Astrocyte (in vitro differentiated cells and primary cell): ENCODE results near the gene INSC. TPM values are rescaled to one million over a fixed set of nuclear protein-coding genes. Genes with fewer than 3 reads are reported as not detected.

ENCODE experiments used
- DNase-seq: peaks from one replicate; pipeline ENCODE4 v3.0.0-alpha.2; 2010; ENCODE audit warnings: low read depth
- FAIRE-seq: peaks from 2 replicates; lab custom pipeline; 2011; peaks lifted over from hg19 to GRCh38; lab: Jason Lieb, UNC
- H2AFZ ChIP-seq: 2 replicates; pipeline ENCODE4 v1.6.0; 2012; ENCODE audit warnings: low read depth, low read length, inconsistent platforms
- H3K27ac ChIP-seq: 2 replicates; pipeline ENCODE4 v1.5.1; 2011; ENCODE audit warnings: low read depth, low read length, inconsistent platforms
- H3K27me3 ChIP-seq: 2 replicates; pipeline ENCODE4 v1.6.0; 2011; ENCODE audit warnings: low read length, inconsistent platforms; ENCODE audit not compliant: insufficient read depth
- H3K36me3 ChIP-seq: 2 replicates; pipeline ENCODE4 v1.5.1; 2011; ENCODE audit warnings: low read length, inconsistent platforms; ENCODE audit not compliant: insufficient read depth
- H3K4me1 ChIP-seq: 2 replicates; pipeline ENCODE4 v1.5.1; 2011; ENCODE audit warnings: low read length, inconsistent platforms; ENCODE audit not compliant: insufficient read depth
- H3K4me2 ChIP-seq: 2 replicates; pipeline ENCODE4 v1.6.0; 2012; ENCODE audit warnings: low read length, inconsistent platforms
- H3K4me3 ChIP-seq: 2 replicates; pipeline ENCODE4 v1.5.1; 2011; ENCODE audit warnings: low read depth, mild to moderate bottlenecking, low read length, inconsistent platforms; ENCODE audit not compliant: insufficient read depth
- H3K79me2 ChIP-seq: 2 replicates; pipeline ENCODE4 v1.6.0; 2012; ENCODE audit warnings: mild to moderate bottlenecking, low read length, inconsistent platforms; ENCODE audit not compliant: insufficient read depth
- H3K9ac ChIP-seq: 2 replicates; pipeline ENCODE4 v1.6.0; 2012; ENCODE audit warnings: mild to moderate bottlenecking, low read length, inconsistent platforms
- H3K9me3 ChIP-seq: 2 replicates; pipeline ENCODE4 v1.5.1; 2012; ENCODE audit warnings: low read depth, mild to moderate bottlenecking, low read length, inconsistent platforms; ENCODE audit not compliant: insufficient read depth
- H4K20me1 ChIP-seq: 2 replicates; pipeline ENCODE4 v1.6.0; 2012; ENCODE audit warnings: low read length, inconsistent platforms; ENCODE audit not compliant: insufficient read depth
- H3K27ac Mint-ChIP-seq: one replicate; pipeline ENCODE4 v1.8.0; 2021; ENCODE audit warnings: mild to moderate bottlenecking, mixed read lengths; ENCODE audit not compliant: unreplicated experiment
- H3K27me3 Mint-ChIP-seq: one replicate; pipeline ENCODE4 v1.8.0; 2021; ENCODE audit warnings: low read depth, mixed read lengths; ENCODE audit not compliant: unreplicated experiment
- H3K36me3 Mint-ChIP-seq: one replicate; pipeline ENCODE4 v1.8.0; 2021; ENCODE audit warnings: low read depth, mixed read lengths; ENCODE audit not compliant: unreplicated experiment
- H3K4me1 Mint-ChIP-seq: one replicate; pipeline ENCODE4 v1.8.0; 2021; ENCODE audit warnings: low read depth, mixed read lengths; ENCODE audit not compliant: unreplicated experiment
- H3K4me3 Mint-ChIP-seq: one replicate; pipeline ENCODE4 v1.8.0; 2021; ENCODE audit warnings: mild to moderate bottlenecking, moderate library complexity, mixed read lengths; ENCODE audit not compliant: unreplicated experiment
- H3K9me3 Mint-ChIP-seq: one replicate; pipeline ENCODE4 v1.8.0; 2021; ENCODE audit warnings: mild to moderate bottlenecking, mixed read lengths; ENCODE audit not compliant: unreplicated experiment
- CTCF ChIP-seq: IDR thresholded peaks from 2 replicates; pipeline ENCODE4 v1.5.1; 2011; ENCODE audit warnings: low read depth, mild to moderate bottlenecking, inconsistent platforms, low read length, moderate library complexity; ENCODE audit not compliant: insufficient read depth
- EZH2 ChIP-seq: IDR thresholded peaks from 2 replicates; pipeline ENCODE4 v1.6.1; 2012; ENCODE audit warnings: mild to moderate bottlenecking, low read length, inconsistent platforms; ENCODE audit not compliant: insufficient read depth
- total RNA-seq: library from RNA; stranded (reverse); gene quantifications from 2 replicates; pipeline ENCODE4 v1.2.1, GENCODE V29; 2021

Gene INSC
- total RNA-seq, 1 donor from 2014 or later, result not detected

- Mint-ChIP-seq H3K27me3 (peaks cover 4% of the 10 kb centered on the region), H3K4me1 (no peaks in the 10 kb centered on the region), H3K36me3 (no peaks in the 10 kb centered on the region), H3K4me3 (no peak overlapping the region), H3K9me3 (no peaks in the 10 kb centered on the region), H3K27ac (no peak overlapping the region)
- Histone ChIP-seq H3K9me3 (no peaks in the 10 kb centered on the region), H3K36me3 (no peaks in the 10 kb centered on the region), H3K4me3 (no peak overlapping the region), H3K9ac (no peak overlapping the region), H3K4me2 (no peak overlapping the region), H3K4me1 (no peaks in the 10 kb centered on the region), H3K27ac (no peak overlapping the region), H4K20me1 (no peaks in the 10 kb centered on the region), H3K27me3 (no peaks in the 10 kb centered on the region), H3K79me2 (no peaks in the 10 kb centered on the region), H2AFZ (no peak overlapping the region)
- FAIRE-seq, result no peak
- TF ChIP-seq EZH2, result no peak
- TF ChIP-seq CTCF, result no peak
- DNase-seq, result no peak
Observed at GRCh38 chr11:15217416-15217815, 102.7 kb downstream of the INSC start.

- no peak for FAIRE-seq
- TF ChIP-seq EZH2, result no peak
Observed at GRCh38 chr11:15222777-15223176, 108.1 kb downstream of the INSC start.

GRCh38 chr11:15223318-15223717 lies 108.6 kb downstream of the INSC start:
- Mint-ChIP-seq H3K4me3 (no peak overlapping the region), H3K9me3 (peaks cover 4% of the 10 kb centered on the region), H3K36me3 (no peaks in the 10 kb centered on the region), H3K4me1 (peaks cover 7% of the 10 kb centered on the region), H3K27ac (no peak overlapping the region), H3K27me3 (peaks cover 7% of the 10 kb centered on the region)
- no peak overlapping the region for H3K4me2 ChIP-seq
- TF ChIP-seq CTCF (no peak), EZH2 (no peak)
- no peak overlapping the region for H3K9ac ChIP-seq
- no peaks in the 10 kb centered on the region for H3K79me2 ChIP-seq
- H2AFZ ChIP-seq, result no peak overlapping the region
- H3K27me3 ChIP-seq, result no peaks in the 10 kb centered on the region
- H4K20me1 ChIP-seq, result no peaks in the 10 kb centered on the region
- H3K4me1 ChIP-seq, result no peaks in the 10 kb centered on the region
- no peak overlapping the region for H3K27ac ChIP-seq
- no peak overlapping the region for H3K4me3 ChIP-seq
- no peak for FAIRE-seq
- H3K9me3 ChIP-seq, result no peaks in the 10 kb centered on the region
- DNase-seq, result peak; percentile 54
- no peaks in the 10 kb centered on the region for H3K36me3 ChIP-seq

More at GRCh38 chr11:15222777-15223176, 108.1 kb downstream of the INSC start:
- Histone ChIP-seq H3K4me2 (no peak overlapping the region), H3K4me1 (no peaks in the 10 kb centered on the region), H3K4me3 (no peak overlapping the region), H3K27ac (no peak overlapping the region), H2AFZ (no peak overlapping the region), H3K9me3 (no peaks in the 10 kb centered on the region), H3K79me2 (no peaks in the 10 kb centered on the region), H4K20me1 (no peaks in the 10 kb centered on the region), H3K36me3 (no peaks in the 10 kb centered on the region), H3K9ac (no peak overlapping the region), H3K27me3 (no peaks in the 10 kb centered on the region)
- H3K9me3 Mint-ChIP-seq, result peaks cover 4% of the 10 kb centered on the region
- peaks cover 7% of the 10 kb centered on the region for H3K27me3 Mint-ChIP-seq
- H3K36me3 Mint-ChIP-seq, result no peaks in the 10 kb centered on the region
- no peak overlapping the region for H3K27ac Mint-ChIP-seq
- H3K4me3 Mint-ChIP-seq, result no peak overlapping the region
- no peak for DNase-seq
- H3K4me1 Mint-ChIP-seq, result peaks cover 7% of the 10 kb centered on the region
